Vagina (tissue), 2 donors: ENCODE measurements around the gene GPR55.

Experiments used
- CTCF ChIP-seq, 3 experiments: fragments of 450-650 bp in 2 of 3; fragments of 200-600 bp in 1 of 3; sonication (generic) in 1 of 3; IDR thresholded peaks; one replicate each; pipeline ENCODE4 v1.5.1; 2017 to 2019; ENCODE audit warnings: antibody characterized with exemption in 3 of 3, mild to moderate bottlenecking in 2 of 3, moderate library complexity in 2 of 3
- POLR2A ChIP-seq, 2 donors: fragments of 450-650 bp; IDR thresholded peaks; one replicate each; pipeline ENCODE4 v1.6.1; 2017; ENCODE audit warnings: antibody characterized with exemption in 2 of 2, mild to moderate bottlenecking in 2 of 2, moderate library complexity in 2 of 2

- TF ChIP-seq CTCF (IDR thresholded peaks at IDR 0.05) (no peak), POLR2A (IDR thresholded peaks at IDR 0.05) (no peak)
These were observed 15.4 kb upstream of the GPR55 start for GRCh38 chr2:230940471-230940815.
